HCT116 (cell line): ENCODE data around the gene RYR3. TPM values are rescaled to one million over a fixed set of nuclear protein-coding genes. Genes with fewer than 3 reads are reported as not detected.

Experiments
- ATAC-seq: fragments of 200-7000 bp; cut with Tn5 transposase; 2 replicates; pipeline ENCODE4 v1.9.1; 2020; ENCODE audit warnings: mild to moderate bottlenecking, moderate library complexity
- BruUV-seq: library from RNA; stranded (reverse); fragments of 400-500 nt; replicated peaks from 2 replicates; lab custom pipeline; 2021; lab: Mats Ljungman, UMichigan
- CTCF ChIA-PET: fragments of 300-600 bp; sonication (Branson Sonifier 250); formaldehyde crosslinking; loops from one replicate; lab custom pipeline; 2021; ENCODE audit warnings: antibody characterized with exemption; lab: Charles Lee
- POLR2A ChIA-PET: fragments of 300-600, 350-600 bp; sonication (Branson Sonifier 250); formaldehyde crosslinking; loops from one replicate; lab custom pipeline; 2021; ENCODE audit warnings: antibody characterized with exemption; lab: Charles Lee
- RAD21 ChIA-PET, 2 experiments: fragments of 300-600 bp; sonication (Branson Sonifier 250); formaldehyde crosslinking; loops; one replicate each; lab custom pipeline; 2023; ENCODE audit warnings: low total read pairs in 2 of 2; ENCODE audit not compliant: uncharacterized antibody in 2 of 2, unreplicated experiment in 2 of 2, low non-redundant PET in 1 of 2; lab: Charles Lee
- DNase-seq: peaks from one replicate; pipeline ENCODE4 v3.0.0-alpha.2; 2010; ENCODE audit warnings: low read depth, low spot score
- H2AFZ ChIP-seq: fragments of 200-600 bp; shearing (Covaris generic), sonication (generic); 2 replicates; pipeline ENCODE4 v1.6.1; 2017; ENCODE audit warnings: low read depth, mixed run types, mixed read lengths, antibody characterized with exemption, low read length; ENCODE audit not compliant: poor library complexity, severe bottlenecking
- H3K27ac ChIP-seq: 2 replicates; pipeline ENCODE4 v1.5.1; 2012; ENCODE audit warnings: low read depth, low read length
- H3K27me3 ChIP-seq: fragments of 200-600 bp; sonication (generic); 2 replicates; pipeline ENCODE4 v1.6.1; 2016; ENCODE audit warnings: mixed run types, low read length, mixed read lengths; ENCODE audit not compliant: insufficient read depth
- H3K36me3 ChIP-seq, 2 experiments: fragments of 200-500 bp in 1 of 2; fragments of 200-600 bp in 1 of 2; sonication (Bioruptor generic) in 1 of 2; sonication (generic) in 1 of 2; 2 replicates each; pipeline versions ENCODE4 v1.5.1 to v1.6.1; 2014 to 2016; ENCODE audit warnings: low read length in 2 of 2, inconsistent platforms in 1 of 2, mixed read lengths in 1 of 2, mixed run types in 1 of 2; ENCODE audit not compliant: insufficient read depth in 2 of 2, control insufficient read depth in 1 of 2
- H3K4me1 ChIP-seq, 2 experiments: fragments of 200-600 bp in 1 of 2; sonication (generic) in 1 of 2; 2 replicates each; pipeline versions ENCODE4 v1.5.1 to v1.6.1; 2012 to 2017; ENCODE audit warnings: low read length in 2 of 2, inconsistent platforms in 1 of 2, mild to moderate bottlenecking in 1 of 2, mixed read lengths in 1 of 2, mixed run types in 1 of 2, moderate library complexity in 1 of 2; ENCODE audit not compliant: insufficient read depth in 2 of 2, control insufficient read depth in 1 of 2
- H3K4me2 ChIP-seq: fragments of 200-600 bp; sonication (generic); 2 replicates; pipeline ENCODE4 v1.6.1; 2017; ENCODE audit warnings: mixed run types, low read length, mixed read lengths
- H3K4me3 ChIP-seq, 2 experiments: fragments of 200-600 bp in 1 of 2; sonication (generic) in 1 of 2; replicated peaks in 1 of 2; 2 replicates each; pipeline ENCODE4 v1.5.1; 2011 to 2016; ENCODE audit warnings: low read length in 2 of 2, control low read depth in 1 of 2, low read depth in 1 of 2, mild to moderate bottlenecking in 1 of 2, mixed read lengths in 1 of 2, mixed run types in 1 of 2
- H3K79me2 ChIP-seq: fragments of 200-600 bp; sonication (generic); 2 replicates; pipeline ENCODE4 v1.6.1; 2017; ENCODE audit warnings: mild to moderate bottlenecking, mixed run types, low read length, moderate library complexity, mixed read lengths; ENCODE audit not compliant: insufficient read depth
- H3K9ac ChIP-seq: fragments of 200-600 bp; sonication (generic); 2 replicates; pipeline ENCODE4 v1.6.1; 2016; ENCODE audit warnings: low read length, mixed read lengths
- H3K9me2 ChIP-seq: fragments of 200-600 bp; sonication (generic), shearing (Covaris generic); 2 replicates; pipeline ENCODE4 v1.6.1; 2017; ENCODE audit warnings: mixed run types, mild to moderate bottlenecking, moderate library complexity; ENCODE audit not compliant: insufficient read depth
- H3K9me3 ChIP-seq, 2 experiments: fragments of 200-500 bp in 1 of 2; fragments of 200-600 bp in 1 of 2; sonication (Bioruptor generic) in 1 of 2; sonication (generic) in 1 of 2; 2 replicates each; pipeline ENCODE4 v1.6.1; 2014 to 2017; ENCODE audit warnings: low read length in 2 of 2, mixed read lengths in 2 of 2, inconsistent platforms in 1 of 2, low read depth in 1 of 2, mild to moderate bottlenecking in 1 of 2, mixed run types in 1 of 2, moderate library complexity in 1 of 2; ENCODE audit not compliant: control insufficient read depth in 1 of 2, insufficient read depth in 1 of 2
- H4K20me1 ChIP-seq: fragments of 200-600 bp; sonication (generic), shearing (Covaris generic); 2 replicates; pipeline ENCODE4 v1.6.1; 2017; ENCODE audit warnings: mixed run types, mild to moderate bottlenecking, moderate library complexity; ENCODE audit not compliant: insufficient read depth
- ATF3 ChIP-seq: IDR thresholded peaks from 2 replicates; pipeline ENCODE4 v1.6.1; 2012
- CBX3 ChIP-seq: IDR thresholded peaks from 2 replicates; pipeline ENCODE4 v1.6.1; 2012; ENCODE audit warnings: low read depth
- CTCF ChIP-seq, 3 experiments: fragments of 200-600 bp in 1 of 3; sonication (generic) in 1 of 3; IDR thresholded peaks in 2 of 3; conservative IDR thresholded peaks in 1 of 3; 2 replicates each; pipeline ENCODE4 v1.5.1; 2012 to 2017; ENCODE audit warnings: low read depth in 2 of 3, low read length in 2 of 3, antibody characterized with exemption in 1 of 3, borderline replicate concordance in 1 of 3, control low read depth in 1 of 3, mild to moderate bottlenecking in 1 of 3, mixed read lengths in 1 of 3, mixed run types in 1 of 3, moderate library complexity in 1 of 3; ENCODE audit not compliant: insufficient read depth in 1 of 3
- ELF1 ChIP-seq: IDR thresholded peaks from 2 replicates; pipeline ENCODE4 v1.6.1; 2012; ENCODE audit warnings: low read depth, borderline replicate concordance
- EZH2phosphoT487 ChIP-seq: fragments of 200-600 bp; IDR thresholded peaks from 2 replicates; pipeline ENCODE4 v1.6.1; 2018; ENCODE audit warnings: antibody characterized with exemption, borderline replicate concordance
- JUND ChIP-seq: IDR thresholded peaks from 2 replicates; pipeline ENCODE4 v1.6.1; 2012
- RAD21 ChIP-seq: IDR thresholded peaks from 2 replicates; pipeline ENCODE4 v1.6.1; 2012; ENCODE audit warnings: low read depth, mild to moderate bottlenecking
- SRF ChIP-seq: IDR thresholded peaks from 2 replicates; pipeline ENCODE4 v1.6.1; 2012; ENCODE audit warnings: low read depth
- TCF7L2 ChIP-seq: IDR thresholded peaks from 2 replicates; pipeline ENCODE4 v1.7.0; 2011; ENCODE audit warnings: borderline replicate concordance, inconsistent platforms; ENCODE audit not compliant: insufficient read depth, insufficient read length; ENCODE audit errors: extremely low read depth
- YY1 ChIP-seq: IDR thresholded peaks from 2 replicates; pipeline ENCODE4 v1.6.1; 2011; ENCODE audit warnings: low read length, low read depth, moderate library complexity, mild to moderate bottlenecking; ENCODE audit not compliant: insufficient replicate concordance; ENCODE audit errors: extremely low read depth
- ZNF274 ChIP-seq: fragments of 200-500 bp; sonication (Bioruptor generic); IDR thresholded peaks from 2 replicates; pipeline ENCODE4 v1.6.1; 2014; ENCODE audit warnings: mild to moderate bottlenecking, low read depth, low read length, inconsistent platforms
- intact Hi-C: fragments of 100-400 bp; cut with micrococcal nuclease; formaldehyde crosslinking; loops from 2 replicates; pipeline ENCODE4 v1.10.0; 2022
- total RNA-seq: library from RNA; stranded (reverse); gene quantifications from one replicate; pipeline ENCODE4 v1.2.1, GENCODE V29; 2021; ENCODE audit not compliant: unreplicated experiment

The RYR3 gene
- total RNA-seq, 1 experiment from 2014 or later, result not detected

- POLR2A ChIA-PET, result no interaction called here
- intact Hi-C loops, result no loop called here
- Histone ChIP-seq H3K9ac (no peak overlapping the region), H2AFZ (no peak overlapping the region), H4K20me1 (no peaks in the 10 kb centered on the region), H3K36me3 (no peaks in the 10 kb centered on the region), H3K9me2 (no peaks in the 10 kb centered on the region), H3K27me3 (peaks cover 54% of the 10 kb centered on the region), H3K79me2 (no peaks in the 10 kb centered on the region), H3K4me1 (no peaks in the 10 kb centered on the region), H3K9me3 (no peaks in the 10 kb centered on the region), H3K27ac (no peak overlapping the region), H3K4me2 (no peak overlapping the region), H3K4me3 (no peak overlapping the region)
- no peak for DNase-seq
- no TSS peak for BruUV-seq
- CTCF ChIA-PET, result no interaction called here
- RAD21 ChIA-PET, result no interaction called here
- no peak for TF ChIP-seq CTCF (IDR thresholded peaks at IDR 0.05 in 2 of 3, conservative IDR thresholded peaks at IDR 0.05 in 1 of 3; ENCODE audit: borderline replicate concordance in 1 of 3, insufficient read depth in 1 of 3, low read depth in 2 of 3, low read length in 2 of 3)
- no peak for TF ChIP-seq ATF3
- no peak for TF ChIP-seq RAD21
- TF ChIP-seq TCF7L2, result no peak
- no peak for TF ChIP-seq YY1
- TF ChIP-seq JUND, result no peak
- TF ChIP-seq ELF1, result no peak
- TF ChIP-seq ZNF274, result no peak
- TF ChIP-seq SRF, result no peak
- no peak for TF ChIP-seq CBX3
- no peak for TF ChIP-seq EZH2phosphoT487
- ATAC-seq, result no peak
Observed at GRCh38 chr15:33344111-33344510, 33.3 kb downstream of the RYR3 start.
